GM21723 (cell line): ENCODE data around the gene LRRC42.
"Not testable (repeated sequence)": the region's sequence is repeated elsewhere in the genome, so short reads cannot be mapped to it uniquely, and the experiment has no call there.

ENCODE experiments used
- ATAC-seq: cut with Tn5 transposase; IDR thresholded peaks from one replicate; pipeline ENCODE4 v1.9.1; 2021; ENCODE audit warnings: mild to moderate bottlenecking, moderate library complexity; ENCODE audit not compliant: unreplicated experiment

LRRC42 gene

GRCh38 chr1:53967409-53968124, 21.4 kb downstream of the LRRC42 start:
- no peak for ATAC-seq

- ATAC-seq: no peak
Measured at GRCh38 chr1:53968125-53968513, 22.0 kb downstream of the LRRC42 start.

GRCh38 chr1:53969323-53969722, 23.2 kb downstream of the LRRC42 start:
- ATAC-seq: not testable (repeated sequence)

- ATAC-seq: no peak
Measured at GRCh38 chr1:53971718-53972117, 25.6 kb downstream of the LRRC42 start.

- ATAC-seq: no peak
Measured at GRCh38 chr1:53975861-53976260, 29.7 kb downstream of the LRRC42 start.

- ATAC-seq: no peak
Measured at GRCh38 chr1:53979712-53980450, 33.7 kb downstream of the LRRC42 start.

GRCh38 chr1:53981220-53981619, 35.1 kb downstream of the LRRC42 start:
- ATAC-seq: no peak

GRCh38 chr1:53982034-53982762, 36.0 kb downstream of the LRRC42 start:
- no peak for ATAC-seq

- ATAC-seq: no peak
Measured at GRCh38 chr1:53982763-53983104, 36.6 kb downstream of the LRRC42 start.

- ATAC-seq: no peak
Measured at GRCh38 chr1:53984726-53985125, 38.6 kb downstream of the LRRC42 start.

GRCh38 chr1:53986458-53986857, 40.3 kb downstream of the LRRC42 start:
- no peak for ATAC-seq

GRCh38 chr1:53987880-53988279, 41.7 kb downstream of the LRRC42 start:
- no peak for ATAC-seq

- ATAC-seq: no peak
Measured at GRCh38 chr1:53992085-53992874, 46.1 kb downstream of the LRRC42 start.

GRCh38 chr1:53994516-53994915, 48.4 kb downstream of the LRRC42 start:
- not testable (repeated sequence) for ATAC-seq

GRCh38 chr1:53995683-53996082, 49.5 kb downstream of the LRRC42 start:
- no peak for ATAC-seq

GRCh38 chr1:53998223-53998622, 52.1 kb downstream of the LRRC42 start:
- no peak for ATAC-seq

GRCh38 chr1:53999920-54000319, 53.8 kb downstream of the LRRC42 start:
- no peak for ATAC-seq

- ATAC-seq: no peak
Measured at GRCh38 chr1:54001591-54001990, 55.4 kb downstream of the LRRC42 start.

- ATAC-seq: no peak
Measured at GRCh38 chr1:54002544-54003248, 56.5 kb downstream of the LRRC42 start.

GRCh38 chr1:54003249-54003646, 57.1 kb downstream of the LRRC42 start:
- ATAC-seq: no peak
